GM19193 (cell line): ENCODE measurements around the gene CENPU.

Experiments
- POLR2A ChIP-seq: IDR thresholded peaks from 4 replicates; pipeline ENCODE4 v1.6.1; 2011; ENCODE audit not compliant: insufficient read depth, insufficient read length; ENCODE audit errors: extremely low read depth

CENPU gene

GRCh38 chr4:184660978-184661377 lies 72.9 kb downstream of the CENPU start:
- TF ChIP-seq POLR2A, result no peak

GRCh38 chr4:184657144-184657543 lies 76.8 kb downstream of the CENPU start:
- TF ChIP-seq POLR2A, result no peak

GRCh38 chr4:184655889-184656869 lies 77.7 kb downstream of the CENPU start:
- no peak for TF ChIP-seq POLR2A

- TF ChIP-seq POLR2A, result no peak
Observed at GRCh38 chr4:184653650-184654049, 80.2 kb downstream of the CENPU start.

- TF ChIP-seq POLR2A, result no peak
Observed at GRCh38 chr4:184651899-184652298, 82.0 kb downstream of the CENPU start.

GRCh38 chr4:184649971-184650855 lies 83.7 kb downstream of the CENPU start:
- TF ChIP-seq POLR2A, result no peak

GRCh38 chr4:184649026-184649970 lies 84.6 kb downstream of the CENPU start, which contains the start of the genes CASP3 and PRIMPOL:
CASP3 (minus strand) TSS chr4:184649447; CDS start chr4:184638453, 10,994 bp downstream.
PRIMPOL (plus strand) TSS chr4:184649738; CDS start chr4:184657141, 7,403 bp downstream.
- TF ChIP-seq POLR2A, result peak; percentile 97

GRCh38 chr4:184648313-184649025 lies 85.4 kb downstream of the CENPU start:
- TF ChIP-seq POLR2A, result no peak

- TF ChIP-seq POLR2A, result no peak
Observed at GRCh38 chr4:184648054-184648312, 85.9 kb downstream of the CENPU start.

- no peak for TF ChIP-seq POLR2A
Observed at GRCh38 chr4:184647266-184648053, 86.4 kb downstream of the CENPU start.

- TF ChIP-seq POLR2A, result no peak
Observed at GRCh38 chr4:184645904-184646610, 87.8 kb downstream of the CENPU start.

GRCh38 chr4:184644553-184645307 lies 89.2 kb downstream of the CENPU start:
- TF ChIP-seq POLR2A, result no peak
